Right ventricle myocardium superior (tissue), 1 donor: ENCODE results near the gene MPP2. TPM values are rescaled to one million over a fixed set of nuclear protein-coding genes. Genes with fewer than 3 reads are reported as not detected.
"Not testable (repeated sequence)": the region's sequence is repeated elsewhere in the genome, so short reads cannot be mapped to it uniquely, and the experiment has no call there.

ENCODE experiments used
- ATAC-seq: fragments of 200-7000 bp; cut with Tn5 transposase; one replicate; pipeline ENCODE4 v1.9.1; 2020; ENCODE audit warnings: mild to moderate bottlenecking; ENCODE audit not compliant: poor library complexity
- DNase-seq: peaks from one replicate; pipeline ENCODE4 v3.0.0-alpha.2; 2020
- intact Hi-C: fragments of 100-400 bp; cut with DNase I; formaldehyde crosslinking; loops from one replicate; pipeline ENCODE4 v1.11.2; 2022
- total RNA-seq: library from RNA; stranded (reverse); fragmentation: NEBNext Ultra II Directional; extraction: Animal tissue kit (Norgen Biotek cat#: 25700); gene quantifications from one replicate; pipeline ENCODE4 v1.2.1, GENCODE V29; 2021
- donor health status: DM: no; HTN: yes; CAD: no; lungs with severe emphysema.

The MPP2 gene
- total RNA-seq, 1 donor from 2014 or later, result 17.1 TPM

DNA sequence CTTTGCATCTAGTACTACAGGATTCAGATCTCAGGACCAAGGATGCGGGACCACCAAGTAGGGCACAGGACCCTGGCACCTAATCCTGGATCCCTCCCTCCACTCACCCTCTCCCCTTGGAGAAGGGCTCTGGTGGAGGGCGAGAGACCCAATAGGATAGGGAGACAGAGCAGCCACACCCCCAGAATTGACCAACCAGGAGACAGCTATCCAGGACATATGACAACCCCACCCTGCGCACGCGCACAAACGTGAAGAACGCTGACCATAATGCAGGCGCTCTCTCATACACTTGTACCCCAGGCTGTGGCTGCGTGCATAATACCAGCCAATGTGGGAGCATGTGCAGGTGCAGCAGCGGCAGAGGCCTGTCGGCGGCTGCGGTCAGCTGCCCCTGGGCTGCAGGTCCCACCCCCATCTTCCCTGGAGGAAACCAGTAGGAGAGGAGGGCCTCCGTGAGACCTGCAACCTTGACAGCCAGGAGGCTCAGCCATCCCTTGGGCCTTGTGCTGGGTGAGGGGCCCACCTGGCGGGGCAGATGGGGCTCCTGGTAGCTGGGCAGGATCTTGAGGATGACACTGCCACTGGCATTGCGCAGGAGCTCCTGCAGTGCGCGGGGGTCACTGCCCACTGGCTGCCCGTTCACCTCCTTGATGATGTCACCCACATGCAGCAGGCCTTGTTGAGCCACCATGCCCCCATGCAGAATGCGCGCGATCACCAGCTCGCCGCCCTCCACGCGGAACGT is 25.4 kb downstream of the MPP2 start:
- intact Hi-C loops, result no loop called here
- DNase-seq (no peak), ATAC-seq (no peak)

DNA sequence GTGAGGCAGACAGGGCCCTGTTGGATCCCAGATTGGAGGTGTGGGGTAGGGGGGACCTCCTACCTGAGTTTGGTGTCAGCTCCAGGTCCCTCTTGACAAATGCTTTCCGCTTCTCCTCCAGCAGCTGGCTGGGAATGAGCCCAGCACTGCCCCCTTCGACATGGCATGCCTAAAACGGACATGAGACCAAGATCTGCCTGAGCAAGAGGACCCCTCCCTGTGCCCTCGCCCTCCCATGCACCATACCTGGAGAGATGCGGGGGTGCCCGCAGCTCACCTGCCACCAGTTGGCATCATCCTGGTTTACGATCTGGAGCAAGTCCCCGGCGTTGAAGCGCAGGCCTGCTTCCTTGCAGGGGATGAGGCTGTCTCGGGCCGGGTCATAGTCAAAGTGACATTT is 26.2 kb downstream of the MPP2 start:
- no peak for ATAC-seq
- DNase-seq, result no peak
- intact Hi-C loops, result no loop called here

DNA sequence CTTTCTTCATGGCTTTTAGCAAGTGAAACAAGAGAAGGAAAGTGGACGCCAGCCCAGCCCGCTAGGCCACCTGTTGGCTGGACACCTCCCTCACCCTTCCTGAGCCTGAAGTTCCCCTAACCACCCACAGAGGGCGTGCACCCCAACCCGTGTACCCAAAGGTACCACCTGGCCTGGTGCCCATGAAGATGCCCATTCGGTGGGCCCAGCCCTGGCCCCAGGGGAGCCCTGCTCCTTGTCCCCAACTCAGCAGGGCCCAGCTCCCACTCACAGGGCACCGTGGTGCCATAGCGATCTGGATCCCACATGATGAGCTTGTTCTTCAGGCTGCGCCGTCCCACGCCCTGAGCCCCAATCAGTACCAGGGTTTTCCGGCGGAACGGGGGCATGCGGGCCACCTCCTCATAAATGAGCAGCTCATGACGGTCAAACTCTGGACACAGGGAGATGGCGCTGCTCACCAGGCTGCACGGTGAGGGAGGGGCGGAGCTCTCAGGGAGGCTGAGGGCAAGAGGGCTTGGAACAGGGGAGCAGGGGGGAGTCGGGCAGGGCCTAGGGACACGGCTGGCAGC is 26.8 kb downstream of the MPP2 start:
- ATAC-seq, result no peak
- DNase-seq, result no peak
- intact Hi-C loops, result no loop called here

DNA sequence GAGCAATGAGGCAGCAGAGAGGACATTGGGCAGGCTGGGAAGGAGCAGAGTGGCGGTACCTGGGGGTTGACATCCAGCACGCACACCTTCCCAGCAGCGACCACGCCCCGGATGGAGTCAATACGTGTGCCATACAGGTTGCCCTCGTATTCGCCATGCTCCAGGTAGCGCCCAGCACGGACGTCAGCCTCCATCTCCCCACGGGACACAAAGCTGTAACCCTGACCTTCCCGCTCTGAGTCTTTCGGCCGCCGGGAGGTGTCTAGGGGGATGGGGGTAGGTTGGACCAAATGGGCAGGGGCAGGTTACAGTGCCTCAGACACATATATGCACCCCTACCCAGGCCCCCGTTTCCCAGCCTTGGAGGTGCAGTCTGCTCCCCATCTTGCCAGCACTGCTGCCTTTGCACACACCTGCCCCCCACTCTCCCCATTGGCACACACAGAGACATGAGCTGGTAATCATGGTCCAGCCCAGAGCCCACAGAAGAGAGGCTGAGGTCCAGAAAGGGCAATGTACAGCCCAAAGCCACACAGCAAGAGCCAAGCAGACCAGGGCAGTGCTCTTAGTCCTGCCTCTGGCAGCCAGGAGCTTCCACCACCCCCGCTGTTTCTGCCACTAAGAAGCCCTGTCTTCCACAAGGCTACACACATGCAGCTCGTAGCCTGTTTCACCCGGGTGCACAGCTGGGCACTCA is 27.5 kb downstream of the MPP2 start:
- ATAC-seq (no peak), DNase-seq (no peak)
- intact Hi-C loops, result no loop called here

DNA sequence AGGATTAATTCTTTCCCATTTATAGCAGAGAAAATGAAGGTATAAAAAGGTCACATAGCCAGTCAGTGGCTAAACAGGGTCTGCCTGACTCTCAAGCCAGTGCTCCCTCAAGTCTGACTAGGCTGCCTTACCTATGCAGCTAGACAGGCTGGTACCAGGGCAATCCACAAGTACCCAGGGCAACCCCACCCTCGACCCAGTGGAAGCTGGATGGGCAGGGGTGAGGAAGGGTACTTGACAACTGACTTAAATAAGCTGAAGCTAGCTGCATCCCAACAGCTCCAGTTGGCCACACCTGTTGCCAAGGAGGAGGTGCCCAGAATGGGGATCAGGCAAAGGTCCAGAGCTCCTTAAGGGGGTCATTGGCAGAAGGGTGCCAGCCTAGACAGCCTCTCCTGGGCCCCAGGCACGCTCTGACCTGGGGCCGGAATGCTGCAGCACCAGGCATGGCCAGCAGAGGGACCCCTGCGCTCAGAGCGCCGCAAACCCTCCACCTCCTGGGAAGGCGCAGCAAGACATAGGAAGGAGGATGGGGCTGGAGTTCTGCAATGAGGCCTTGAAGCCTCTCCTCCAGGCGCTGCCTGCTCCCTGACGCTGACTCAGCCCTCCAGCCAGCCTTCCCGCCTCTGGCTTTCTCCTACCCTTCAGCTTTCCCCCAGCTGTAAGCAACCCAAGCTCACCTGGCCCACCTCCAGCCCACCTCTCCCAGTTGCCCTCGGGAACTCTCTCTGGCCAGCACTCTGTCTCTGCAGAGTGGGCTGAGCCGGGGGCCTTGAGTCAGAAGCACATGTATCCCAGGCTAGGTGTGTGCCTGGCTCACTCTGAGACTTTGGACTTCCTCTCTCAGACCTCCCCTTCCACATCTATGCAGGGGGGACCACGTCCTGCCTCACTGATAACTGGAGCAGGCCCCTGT is 28.8 kb downstream of the MPP2 start:
- intact Hi-C loops, result no loop called here
- DNase-seq (peak; percentile 81), ATAC-seq (peak; percentile 79)

DNA sequence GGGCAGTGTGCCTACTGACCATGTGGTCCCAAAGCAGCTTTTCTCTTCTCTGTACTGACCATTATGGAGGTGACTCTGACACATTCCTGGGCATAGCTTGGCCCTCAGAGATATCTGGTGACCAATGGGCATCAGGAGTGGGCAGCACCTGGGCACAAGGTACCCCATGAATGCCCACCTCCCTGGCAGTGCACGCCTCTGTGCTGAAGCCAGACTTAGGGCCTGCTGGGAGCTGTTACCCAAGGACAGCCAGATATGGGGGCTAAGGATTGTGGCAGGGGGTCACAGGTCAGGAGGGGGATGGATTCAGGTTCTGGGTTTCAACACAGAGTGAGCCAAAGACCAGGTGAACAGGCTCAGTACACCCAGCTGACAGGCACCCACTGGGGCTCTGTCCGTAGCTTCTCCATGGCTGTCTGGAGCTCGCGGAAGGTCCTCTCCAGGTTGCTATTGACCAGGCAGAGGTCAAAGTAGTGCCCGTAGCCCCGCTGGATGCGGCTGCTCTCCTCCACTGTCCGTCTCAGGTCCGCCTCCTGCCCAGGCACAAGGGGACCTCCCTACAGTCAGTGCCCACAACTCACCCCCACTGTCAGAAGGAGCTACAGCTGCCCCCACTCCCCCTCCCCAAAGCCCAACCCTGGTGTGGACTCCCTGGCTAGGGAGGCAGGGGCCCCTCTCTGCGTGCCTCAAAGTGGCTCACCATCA is 29.7 kb downstream of the MPP2 start:
- no peak for DNase-seq

DNA sequence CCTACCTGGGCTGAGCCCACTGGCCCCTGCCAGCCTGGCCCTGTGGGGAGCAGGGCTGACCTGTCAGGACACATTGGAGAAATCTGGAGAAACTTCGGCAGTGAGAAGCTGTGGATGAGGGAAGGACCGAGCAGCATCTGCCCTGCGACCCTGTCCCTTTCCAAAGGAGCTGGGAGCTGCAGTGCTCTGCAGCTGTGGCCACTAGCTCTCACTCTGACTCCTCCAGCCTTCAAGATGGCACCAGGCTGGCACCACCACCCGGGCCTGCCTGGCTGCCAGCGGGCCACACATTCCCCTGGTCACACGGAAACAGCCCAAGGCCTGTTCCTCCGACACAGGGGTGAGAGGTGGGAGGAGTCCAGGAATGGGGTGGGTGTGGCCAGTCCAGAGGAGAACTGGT is 30.3 kb downstream of the MPP2 start:
- ATAC-seq (no peak), DNase-seq (no peak)
- intact Hi-C loops, result no loop called here

More for the DNA sequence above, 29.7 kb downstream of the MPP2 start:
- ATAC-seq, result no peak
- intact Hi-C loops, result no loop called here

DNA sequence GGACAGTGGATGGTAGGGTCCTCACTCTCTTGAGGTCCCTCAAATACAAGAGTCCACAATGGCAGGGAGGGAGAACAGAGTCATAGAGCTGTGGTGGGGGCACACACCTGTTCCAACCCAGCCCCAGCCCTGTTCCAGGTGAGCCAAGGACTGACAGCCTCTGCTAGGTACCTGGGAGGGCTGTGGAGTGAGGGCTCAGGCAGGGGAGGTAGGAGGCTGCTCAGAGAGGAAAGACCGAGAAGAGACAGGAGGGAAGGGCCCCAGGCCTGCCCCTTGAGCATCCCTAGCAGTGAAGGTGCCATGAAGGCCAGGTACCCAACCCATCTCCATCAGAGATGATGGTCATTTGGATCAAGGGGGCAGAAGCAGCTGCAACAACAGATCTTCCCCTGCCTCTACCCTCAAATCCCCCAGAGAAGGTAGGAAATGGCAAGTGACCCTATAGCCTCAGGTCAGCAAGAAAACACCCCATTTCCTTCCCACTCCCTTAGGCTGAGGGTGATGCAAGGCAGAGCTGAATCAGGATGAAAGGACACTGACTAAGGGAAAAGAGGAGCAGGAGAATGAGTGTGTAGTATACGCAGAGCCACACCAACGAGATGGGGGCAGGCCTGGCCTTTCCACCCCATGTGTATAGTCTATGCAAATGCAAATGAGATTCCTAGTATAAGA is 31.7 kb downstream of the MPP2 start:
- intact Hi-C loops, result no loop called here
- no peak for DNase-seq
- no peak for ATAC-seq

DNA sequence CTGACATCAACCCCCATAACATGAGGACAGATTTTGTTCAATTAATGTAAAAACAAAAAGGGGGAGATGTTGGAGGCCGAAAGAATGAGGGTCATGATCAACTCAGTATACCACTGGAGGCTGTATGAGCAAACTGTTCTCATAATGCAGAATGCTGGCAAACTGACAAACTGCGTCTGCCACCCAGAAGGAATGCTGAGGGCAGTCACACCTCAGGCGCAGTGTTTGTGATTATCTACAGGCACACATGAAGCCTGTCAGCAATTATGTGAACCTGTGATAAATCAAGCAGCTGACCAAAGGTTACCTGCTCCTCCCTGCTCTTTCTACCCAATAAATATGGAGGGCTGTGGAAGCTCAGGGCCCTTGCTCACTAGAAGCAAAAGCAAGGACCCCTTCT is 33.0 kb downstream of the MPP2 start:
- DNase-seq (no peak), ATAC-seq (peak; percentile 65)
- intact Hi-C loops, result no loop called here

DNA sequence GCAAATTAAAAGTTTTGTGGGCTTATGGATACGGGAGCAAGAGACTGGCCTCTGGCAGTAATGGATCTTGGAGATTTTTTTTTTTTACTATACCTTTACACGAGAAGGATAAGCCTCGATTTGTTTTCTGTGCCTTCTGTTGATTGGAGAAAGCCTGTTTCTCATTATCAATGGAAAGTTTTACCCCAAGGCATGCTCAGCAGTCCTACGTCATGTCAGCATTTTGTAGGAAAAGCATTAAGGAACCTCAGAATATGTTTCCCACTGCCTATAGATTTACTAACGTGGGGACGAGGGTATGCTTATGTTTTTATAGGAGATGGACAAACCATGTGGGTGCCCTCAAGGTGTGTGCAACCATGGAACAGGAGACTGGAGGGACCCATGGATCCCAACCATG is 33.5 kb downstream of the MPP2 start:
- DNase-seq, result no peak
- no peak for ATAC-seq
- intact Hi-C loops, result no loop called here

DNA sequence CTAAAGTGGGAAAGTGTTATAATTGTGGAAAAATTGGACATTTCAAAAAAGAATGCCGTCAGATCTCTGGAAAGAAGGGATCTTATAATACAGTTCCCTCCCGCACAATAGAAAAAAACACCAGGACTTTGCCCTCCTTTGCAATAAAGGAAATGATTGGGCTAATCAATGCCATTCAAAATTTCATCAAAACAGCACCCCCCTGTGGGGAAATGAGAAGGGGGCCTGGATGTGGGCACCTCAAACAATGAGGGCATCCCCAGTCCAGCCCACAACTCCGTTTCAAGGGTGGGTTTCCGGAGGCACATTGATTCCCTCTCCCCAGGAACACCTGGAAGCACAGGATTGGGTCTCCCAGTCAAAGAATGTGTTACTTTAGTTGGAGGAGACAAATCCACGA is 34.2 kb downstream of the MPP2 start:
- ATAC-seq (no peak), DNase-seq (no peak)
- intact Hi-C loops, result no loop called here

DNA sequence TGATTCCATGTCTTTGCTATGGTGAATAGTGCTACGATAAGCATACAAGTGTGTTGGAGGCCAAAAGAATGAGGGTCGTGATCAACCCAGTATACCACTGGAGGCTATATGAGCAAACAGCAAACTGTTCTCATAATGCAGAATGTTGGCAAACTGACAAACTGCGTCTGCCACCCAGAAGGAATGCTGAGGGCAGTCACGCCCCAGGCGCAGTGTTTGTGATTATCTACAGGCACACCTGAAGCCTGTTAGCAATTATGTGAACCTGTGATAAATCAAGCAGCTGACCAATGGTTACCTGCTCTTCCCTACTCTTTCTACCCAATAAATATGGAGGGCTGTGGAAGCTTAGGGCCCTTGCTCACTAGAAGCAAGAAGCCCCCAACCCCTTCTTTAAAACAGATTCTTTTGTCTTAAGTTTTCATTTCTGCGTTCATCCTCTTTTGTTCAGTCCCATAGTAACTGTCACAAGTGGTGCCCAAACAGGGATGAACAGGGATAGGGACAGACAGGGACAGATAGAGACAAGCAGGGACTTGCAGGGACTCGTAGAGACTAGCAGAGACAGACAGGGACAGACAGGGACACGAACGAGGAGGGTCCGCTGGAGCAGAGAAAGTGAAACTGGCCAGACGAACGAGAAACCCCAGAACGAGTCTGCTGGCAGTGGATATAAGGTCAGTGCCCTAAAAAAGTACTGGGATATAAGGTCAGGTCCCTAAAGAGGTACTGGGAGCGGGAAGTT is 35.2 kb downstream of the MPP2 start:
- peak; percentile 20 for ATAC-seq
- intact Hi-C loops, result no loop called here
- no peak for DNase-seq

DNA sequence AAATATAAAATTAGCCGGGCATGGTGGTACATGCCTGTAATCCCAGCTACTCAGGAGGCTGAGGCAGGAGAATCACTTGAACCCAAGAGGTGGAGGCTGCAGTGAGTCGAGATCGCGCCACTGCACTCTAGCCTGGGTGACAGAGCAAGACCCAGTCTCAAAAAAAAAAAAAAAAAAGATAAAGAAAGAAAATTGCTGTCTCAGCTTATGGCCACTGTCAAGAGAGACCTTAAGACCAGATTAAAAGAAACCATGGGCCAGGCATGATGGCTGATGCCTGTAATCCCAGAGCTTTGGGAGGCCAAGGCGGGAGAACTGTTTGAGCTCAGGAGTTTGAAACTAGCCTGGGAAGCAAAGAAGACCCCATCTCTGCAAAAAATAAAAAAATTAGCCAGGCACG is 38.3 kb downstream of the MPP2 start:
- ATAC-seq, intact Hi-C loops, DNase-seq: not testable (repeated sequence)

DNA sequence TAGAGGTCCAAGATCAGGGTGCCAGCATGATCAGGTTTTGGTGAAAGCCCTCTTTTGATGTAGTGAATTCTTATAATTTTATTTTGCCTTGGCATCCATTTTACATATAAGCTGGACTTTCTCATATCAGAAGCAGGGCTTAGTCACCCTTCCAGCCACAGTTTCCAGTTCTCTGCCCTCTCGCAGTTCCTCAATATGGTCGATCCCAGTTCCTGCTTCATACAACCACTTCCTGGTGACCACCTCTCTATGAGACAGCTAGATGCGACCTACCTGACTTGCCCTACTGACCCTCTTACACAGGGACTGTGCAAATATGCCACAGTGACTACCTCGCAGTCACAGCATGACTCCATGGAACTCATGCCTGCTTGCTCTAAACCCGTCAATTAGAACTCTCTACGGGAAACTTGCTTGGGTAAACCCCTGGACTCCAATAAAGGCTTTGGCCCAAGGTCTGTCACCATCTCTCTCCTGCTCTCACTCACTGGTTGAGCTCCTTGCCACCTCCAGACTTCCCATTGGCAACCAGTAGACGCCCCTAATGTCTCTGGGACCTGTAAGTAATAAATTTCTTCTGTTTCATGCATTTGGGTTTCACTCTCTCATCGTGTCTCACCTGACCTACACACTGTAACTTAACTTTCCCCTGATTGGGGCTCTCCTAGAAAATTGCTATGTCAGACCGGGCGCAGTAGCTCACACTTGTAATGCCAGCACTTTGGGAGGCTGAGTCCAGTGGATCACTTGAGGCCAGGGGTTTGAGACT is 38.9 kb downstream of the MPP2 start:
- DNase-seq (no peak), ATAC-seq (no peak)
- intact Hi-C loops, result no loop called here

DNA sequence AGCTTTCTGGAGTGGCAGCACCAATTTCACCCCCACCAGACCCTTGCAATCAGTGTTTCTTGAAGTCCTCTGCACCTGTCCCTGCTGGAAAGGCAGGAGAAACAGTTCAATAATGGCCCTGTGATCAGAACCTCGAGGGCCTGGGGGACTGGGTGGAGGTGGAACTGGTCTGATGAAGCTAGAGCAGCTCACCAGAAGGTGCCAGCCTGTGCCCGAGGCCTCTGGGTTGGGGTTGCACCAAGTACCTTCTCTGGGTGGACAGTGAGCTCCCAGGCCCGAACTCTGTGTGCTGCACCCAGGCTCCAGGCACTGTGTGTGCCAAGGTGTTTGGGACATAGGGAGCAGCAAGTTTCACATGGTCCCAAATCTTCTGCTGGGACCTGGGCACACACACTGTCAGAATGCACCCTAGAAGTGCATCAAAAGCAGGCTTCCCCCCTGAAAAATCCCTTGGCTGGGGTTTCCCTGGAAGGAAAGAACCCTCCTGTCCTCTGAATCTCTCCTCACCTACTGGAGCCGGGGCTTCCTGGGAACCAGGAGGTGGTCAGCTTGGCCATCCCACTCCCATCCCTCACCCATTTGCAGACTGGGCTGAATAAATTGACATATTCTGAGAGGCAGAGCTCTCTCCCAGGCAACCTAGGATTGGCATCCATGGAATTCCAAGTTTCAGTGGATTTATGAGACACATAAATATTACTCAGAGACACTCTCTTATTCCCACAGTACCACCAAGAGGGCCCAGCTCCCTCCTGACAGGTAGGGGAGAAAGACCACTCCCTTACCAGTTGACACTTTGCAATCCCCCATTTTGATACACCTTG is 43.0 kb downstream of the MPP2 start:
- DNase-seq (no peak), ATAC-seq (no peak)
- intact Hi-C loops, result no loop called here

DNA sequence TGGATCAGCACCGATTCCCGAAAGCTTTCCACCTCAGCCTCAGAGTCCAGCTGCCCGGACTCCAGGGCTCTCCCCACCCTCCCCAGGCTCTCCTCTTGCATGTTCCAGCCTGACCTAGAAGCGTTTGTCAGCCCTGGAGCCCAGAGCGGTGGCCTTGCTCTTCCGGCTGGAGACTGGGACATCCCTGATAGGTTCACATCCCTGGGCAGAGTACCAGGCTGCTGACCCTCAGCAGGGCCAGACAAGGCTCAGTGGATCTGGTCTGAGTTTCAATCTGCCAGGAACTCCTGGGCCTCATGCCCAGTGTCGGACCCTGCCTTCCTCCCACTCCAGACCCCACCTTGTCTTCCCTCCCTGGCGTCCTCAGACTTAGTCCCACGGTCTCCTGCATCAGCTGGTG is 45.4 kb downstream of the MPP2 start:
- DNase-seq, result no peak
- ATAC-seq, result peak; percentile 3
- intact Hi-C loops, result no loop called here
